NK-92 treated with Interleukin-12 subunit alpha and Interleukin-12 subunit beta, amount 100 ng/mL, for 24 hours (cell line): Measurements from ENCODE around the gene FAM83G.
"Not testable (repeated sequence)": the region's sequence is repeated elsewhere in the genome, so short reads cannot be mapped to it uniquely, and the experiment has no call there.

Source experiments
- DNase-seq: peaks from one replicate; lab custom pipeline; 2025; lab: John Stamatoyannopoulos, UW

FAM83G gene, protein sequence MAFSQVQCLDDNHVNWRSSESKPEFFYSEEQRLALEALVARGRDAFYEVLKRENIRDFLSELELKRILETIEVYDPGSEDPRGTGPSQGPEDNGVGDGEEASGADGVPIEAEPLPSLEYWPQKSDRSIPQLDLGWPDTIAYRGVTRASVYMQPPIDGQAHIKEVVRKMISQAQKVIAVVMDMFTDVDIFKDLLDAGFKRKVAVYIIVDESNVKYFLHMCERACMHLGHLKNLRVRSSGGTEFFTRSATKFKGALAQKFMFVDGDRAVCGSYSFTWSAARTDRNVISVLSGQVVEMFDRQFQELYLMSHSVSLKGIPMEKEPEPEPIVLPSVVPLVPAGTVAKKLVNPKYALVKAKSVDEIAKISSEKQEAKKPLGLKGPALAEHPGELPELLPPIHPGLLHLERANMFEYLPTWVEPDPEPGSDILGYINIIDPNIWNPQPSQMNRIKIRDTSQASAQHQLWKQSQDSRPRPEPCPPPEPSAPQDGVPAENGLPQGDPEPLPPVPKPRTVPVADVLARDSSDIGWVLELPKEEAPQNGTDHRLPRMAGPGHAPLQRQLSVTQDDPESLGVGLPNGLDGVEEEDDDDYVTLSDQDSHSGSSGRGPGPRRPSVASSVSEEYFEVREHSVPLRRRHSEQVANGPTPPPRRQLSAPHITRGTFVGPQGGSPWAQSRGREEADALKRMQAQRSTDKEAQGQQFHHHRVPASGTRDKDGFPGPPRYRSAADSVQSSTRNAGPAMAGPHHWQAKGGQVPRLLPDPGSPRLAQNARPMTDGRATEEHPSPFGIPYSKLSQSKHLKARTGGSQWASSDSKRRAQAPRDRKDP

DNA sequence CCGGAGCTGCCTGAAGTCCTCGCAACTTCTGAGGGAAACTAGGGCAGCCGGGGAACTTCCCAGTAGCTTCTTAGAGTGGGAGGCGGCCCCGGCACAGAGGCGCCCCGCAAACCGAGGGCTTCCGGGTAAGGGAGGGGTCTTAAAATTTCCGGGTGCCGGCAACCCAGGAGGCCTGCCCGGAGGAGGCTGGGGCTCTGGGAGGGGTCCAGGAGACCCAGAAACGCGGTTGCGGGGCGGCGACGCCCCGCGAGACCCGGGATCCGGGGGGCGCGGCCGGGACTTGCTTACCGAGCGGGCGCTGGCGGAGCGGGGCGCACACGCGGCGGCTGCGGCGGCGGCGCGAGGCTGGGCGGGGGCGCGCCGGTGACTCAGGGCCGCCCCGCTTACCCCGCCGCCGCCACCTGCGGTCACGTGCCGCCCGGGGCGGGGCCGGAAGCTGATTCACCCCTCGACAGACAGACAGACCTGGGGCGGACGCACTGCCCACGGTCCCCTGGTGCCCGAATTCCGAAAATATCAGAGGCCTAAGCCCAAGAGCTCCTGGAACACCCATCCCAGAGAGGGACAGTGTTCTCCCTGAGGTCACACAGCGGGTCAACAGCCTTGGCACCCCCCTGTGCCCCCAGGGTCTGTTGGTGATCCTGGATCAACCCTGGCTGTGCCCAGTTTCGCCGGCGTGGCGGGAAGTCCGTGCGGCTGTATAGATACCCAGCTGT, at the start of gene FAM83G:
Gene FAM83G, minus strand, starts transcription at position 344 of the 716 bp plus-strand sequence. CDS start 723 bp downstream, outside the sequence.
- no peak for DNase-seq

DNA sequence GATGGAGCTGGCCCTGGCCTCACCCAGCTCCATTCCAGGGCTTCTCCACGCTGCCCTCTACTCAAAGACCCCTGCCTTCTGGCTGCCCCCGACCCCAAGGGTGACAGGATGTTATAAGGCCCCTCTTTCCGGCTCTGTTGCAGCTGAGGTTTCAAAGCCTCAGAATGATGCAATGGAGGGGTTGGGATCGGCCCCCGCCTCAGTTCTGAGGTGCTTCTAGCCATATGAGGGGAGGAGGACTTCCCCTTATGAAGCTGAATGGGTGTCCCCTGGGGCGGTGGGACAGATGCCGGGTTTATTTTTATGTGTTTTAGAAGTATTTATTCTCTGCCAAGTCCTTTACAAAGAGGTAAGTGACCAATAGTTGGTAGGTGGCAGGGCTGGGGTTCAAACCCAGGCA, 44.3 kb upstream of the FAM83G start:
- not testable (repeated sequence) for DNase-seq

DNA sequence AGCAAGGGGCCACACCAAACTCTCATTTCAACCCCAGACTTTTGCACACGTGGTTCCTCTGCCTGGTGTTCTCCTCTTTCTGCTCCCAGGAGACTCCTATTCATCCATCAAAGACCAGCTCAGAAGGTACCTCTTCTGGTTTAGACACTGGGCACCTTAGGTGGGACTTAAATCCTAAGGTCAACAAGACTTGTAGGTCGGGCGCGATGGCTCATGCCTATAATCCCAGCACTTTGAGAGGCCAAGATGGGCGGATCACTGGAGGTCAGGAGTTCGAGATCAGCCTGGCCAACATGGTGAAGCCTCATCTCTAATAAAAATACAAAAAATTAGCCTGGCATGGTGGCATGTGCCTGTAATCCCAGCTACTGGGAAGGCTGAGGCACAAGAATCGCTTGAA, 42.9 kb upstream of the FAM83G start:
- DNase-seq = not testable (repeated sequence)

DNA sequence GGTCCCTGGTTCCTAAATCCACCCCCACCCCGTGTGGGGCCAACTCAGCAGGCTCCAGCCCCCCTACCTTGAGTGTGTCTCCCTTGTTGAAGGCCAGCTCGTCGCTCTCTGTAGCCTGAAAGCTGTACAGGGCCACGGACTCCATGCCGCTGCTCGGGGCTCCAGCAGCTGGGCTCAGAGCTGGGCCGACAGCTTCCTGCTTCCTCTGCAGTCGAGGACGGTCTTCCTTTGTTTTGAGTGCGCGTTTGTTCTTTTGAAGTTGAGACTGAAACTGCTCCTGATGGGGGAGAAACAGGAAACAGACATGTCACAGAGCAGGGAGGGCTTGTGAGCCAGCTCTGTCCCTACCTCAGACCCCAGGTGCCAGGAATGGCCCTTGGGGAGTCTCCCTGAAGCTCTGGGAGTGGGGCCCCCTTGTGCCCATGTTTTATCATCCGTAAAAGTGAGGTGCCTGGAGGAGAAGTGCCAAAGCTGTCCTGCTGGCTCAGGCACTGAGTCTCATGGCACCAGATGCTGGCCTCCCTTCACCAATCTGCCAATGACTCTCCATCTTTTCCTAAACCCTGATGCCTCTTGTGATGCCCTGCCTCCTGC, 42.3 kb upstream of the FAM83G start, which contains the start of gene GRAP:
Gene GRAP, minus strand, starts transcription at position 176 of the 594 bp plus-strand sequence. Its CDS starts 31 bp downstream, at position 145.
- DNase-seq = not testable (repeated sequence)

DNA sequence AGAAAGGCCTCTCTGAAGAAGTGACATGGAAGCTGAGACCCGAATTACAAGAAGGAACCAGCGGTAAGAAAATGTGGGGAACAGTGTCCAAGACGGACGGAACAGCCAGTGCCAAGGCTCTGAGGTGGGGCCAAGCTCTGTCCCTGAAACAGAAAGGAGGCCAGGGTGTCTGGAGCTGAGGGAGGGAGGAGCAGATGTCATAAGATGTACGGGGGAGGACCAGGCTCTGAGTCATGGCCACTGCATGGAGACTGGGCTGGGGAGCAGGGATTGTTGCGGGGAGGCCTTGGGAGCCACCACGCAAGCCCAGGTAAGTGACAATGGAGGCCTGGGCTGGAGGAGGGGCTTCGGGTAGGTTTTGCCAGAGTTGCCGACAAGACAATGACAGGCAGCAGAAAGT, 40.1 kb upstream of the FAM83G start:
- DNase-seq = not testable (repeated sequence)

DNA sequence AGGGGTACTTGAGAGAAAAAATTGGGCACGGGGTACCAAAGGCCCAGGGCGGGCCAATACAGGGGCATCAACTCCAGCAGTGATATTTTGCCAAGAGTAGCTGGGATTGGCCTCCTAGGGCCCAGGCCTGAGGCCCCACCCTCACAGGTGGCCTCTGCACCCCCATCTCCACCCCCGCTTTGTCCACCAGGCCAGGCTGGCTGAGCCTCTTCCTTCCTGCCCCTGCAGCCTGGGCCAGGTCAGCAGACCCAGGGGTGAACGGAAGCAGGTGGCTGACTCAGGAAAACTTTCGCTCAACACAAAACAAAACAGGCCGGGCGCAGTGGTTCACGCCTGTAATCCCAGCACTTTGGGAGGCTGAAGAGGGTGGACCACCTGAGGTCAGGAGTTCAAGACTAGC, 38.5 kb upstream of the FAM83G start:
- DNase-seq = not testable (repeated sequence)

DNA sequence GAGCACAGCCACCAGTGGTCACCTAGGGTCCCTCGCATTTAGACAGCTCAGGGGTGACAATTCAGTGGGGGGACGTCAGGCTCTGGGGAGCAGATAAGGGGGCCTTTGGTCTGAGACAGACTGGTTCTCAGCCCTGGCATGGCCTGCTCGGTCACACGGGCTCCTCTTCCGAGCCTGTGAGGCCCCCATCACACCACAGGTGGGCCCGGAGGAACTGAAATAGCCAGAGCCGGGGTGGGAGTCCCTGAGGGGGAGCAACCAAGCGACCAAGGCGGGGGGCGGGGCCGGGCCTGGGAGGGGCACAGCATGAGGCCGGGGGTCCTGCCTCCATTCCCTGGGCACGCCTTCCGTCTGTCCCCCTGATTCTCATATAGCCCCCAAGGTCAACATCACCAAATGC, 37.8 kb upstream of the FAM83G start:
- not testable (repeated sequence) for DNase-seq

DNA sequence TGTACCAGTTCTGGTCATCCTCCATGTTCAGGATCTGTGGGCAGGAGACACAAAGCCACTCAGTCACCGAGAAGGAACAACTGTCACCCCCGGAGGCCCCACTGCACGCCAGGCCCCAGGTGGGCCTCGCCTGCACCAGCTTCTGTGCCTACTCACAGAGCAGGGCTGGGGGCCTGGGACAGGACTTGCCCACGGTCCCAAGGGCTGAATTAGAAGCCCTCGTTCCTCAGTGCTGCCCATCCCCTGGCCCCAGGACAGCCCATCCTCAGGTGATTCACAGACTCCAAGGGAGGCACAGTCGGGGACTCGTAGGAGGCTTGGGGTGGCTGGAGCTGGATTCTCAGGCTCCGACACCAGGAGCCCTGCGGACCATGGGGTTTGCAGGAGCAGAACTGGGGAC, 37.3 kb upstream of the FAM83G start:
- DNase-seq = not testable (repeated sequence)

DNA sequence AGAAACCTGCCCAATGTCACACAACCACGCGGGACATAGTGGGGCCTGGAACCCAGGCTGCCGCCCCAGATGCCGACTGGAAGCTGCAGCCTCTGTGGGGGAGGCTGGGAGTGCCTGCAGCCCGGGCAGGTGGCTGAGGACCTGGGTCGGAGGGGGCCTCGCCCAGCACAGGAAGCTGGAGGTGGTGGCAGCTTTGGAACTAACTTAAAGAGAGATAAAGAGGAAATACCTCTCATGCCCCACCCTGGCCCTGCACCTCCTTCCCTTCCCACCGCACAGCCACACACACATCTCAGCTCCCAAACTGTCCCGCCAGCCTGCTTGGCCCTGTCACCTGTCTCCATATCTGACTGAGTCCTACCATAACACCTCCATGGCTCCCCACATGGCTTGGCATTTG, 35.8 kb upstream of the FAM83G start:
- not testable (repeated sequence) for DNase-seq

DNA sequence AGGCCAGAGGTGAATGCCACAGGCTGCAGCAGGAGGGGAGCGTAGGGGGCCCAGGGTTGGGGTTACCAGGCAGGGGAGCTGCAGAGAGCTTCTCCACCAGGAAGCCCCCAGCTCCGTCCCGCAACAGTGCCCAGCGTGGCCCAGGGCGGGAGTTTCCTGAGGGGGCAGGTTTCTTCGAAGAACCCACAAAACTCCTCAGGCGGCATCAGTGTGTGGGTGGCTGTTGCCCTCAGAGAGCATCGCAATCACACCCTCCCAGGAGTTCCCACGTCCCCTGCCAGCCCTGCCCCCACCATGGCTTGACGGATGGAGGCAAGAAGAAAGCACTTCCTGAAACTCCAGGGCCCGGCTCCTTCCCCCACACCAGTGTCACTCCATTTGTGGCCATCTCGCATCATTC, 34.2 kb upstream of the FAM83G start:
- DNase-seq = not testable (repeated sequence)

DNA sequence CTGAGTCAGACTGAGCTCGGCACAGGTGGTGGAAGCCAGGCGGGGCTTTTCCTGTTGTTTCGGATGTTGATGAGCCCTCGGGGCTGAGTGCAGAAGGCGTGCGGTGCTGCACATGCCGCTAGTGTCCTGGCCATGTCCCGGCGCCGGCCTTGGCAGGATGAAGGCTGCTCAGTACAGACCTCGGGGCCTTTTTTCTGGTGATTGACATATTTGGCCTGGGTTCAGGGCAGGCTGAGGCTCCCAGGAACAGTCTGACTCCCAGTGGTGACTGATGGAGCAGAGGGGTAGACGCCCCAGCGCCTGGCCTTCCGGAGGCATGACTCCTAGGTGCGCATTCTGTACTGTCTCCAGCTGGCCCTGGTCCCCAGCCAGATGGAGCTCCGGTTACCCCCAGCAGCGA, 33.4 kb upstream of the FAM83G start:
- DNase-seq = not testable (repeated sequence)

DNA sequence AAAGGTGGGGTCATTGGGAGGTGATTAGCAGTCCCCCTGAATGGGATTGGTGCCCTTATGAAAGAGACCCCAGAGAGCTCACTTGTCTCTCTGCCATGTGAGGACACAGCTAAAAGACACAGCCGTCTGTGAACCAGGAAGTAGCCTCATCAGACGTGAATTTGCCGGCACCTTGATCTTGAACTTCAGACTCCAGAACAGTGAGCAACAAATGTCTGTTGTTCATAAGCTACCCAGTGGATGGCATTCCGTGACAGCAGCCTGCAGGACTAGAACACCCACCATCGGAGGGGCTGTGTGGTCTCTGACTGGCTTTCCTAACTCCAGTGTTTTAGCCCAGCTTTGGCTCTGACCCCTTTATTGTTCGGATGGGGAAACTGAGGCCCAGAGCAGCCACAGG, 33.0 kb upstream of the FAM83G start:
- not testable (repeated sequence) for DNase-seq

DNA sequence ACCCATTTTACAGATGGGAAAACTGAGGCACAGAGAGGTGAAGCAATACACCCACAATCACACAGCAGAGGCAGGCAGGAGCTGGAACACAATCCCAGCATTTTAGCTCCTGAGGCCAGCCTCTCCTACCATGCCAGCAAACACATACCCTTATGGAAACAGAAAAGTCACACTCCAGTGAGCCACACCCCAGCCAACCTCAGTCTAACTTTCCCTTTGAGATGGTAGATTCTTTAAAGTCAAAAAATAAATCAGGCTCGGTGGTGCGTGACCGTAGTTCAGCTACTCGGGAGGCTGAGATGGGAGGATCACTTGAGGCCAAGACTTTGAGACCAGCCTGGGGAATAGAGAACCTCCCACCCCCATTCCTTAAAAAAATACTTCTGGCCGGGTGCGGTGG, 31.6 kb upstream of the FAM83G start:
- not testable (repeated sequence) for DNase-seq

DNA sequence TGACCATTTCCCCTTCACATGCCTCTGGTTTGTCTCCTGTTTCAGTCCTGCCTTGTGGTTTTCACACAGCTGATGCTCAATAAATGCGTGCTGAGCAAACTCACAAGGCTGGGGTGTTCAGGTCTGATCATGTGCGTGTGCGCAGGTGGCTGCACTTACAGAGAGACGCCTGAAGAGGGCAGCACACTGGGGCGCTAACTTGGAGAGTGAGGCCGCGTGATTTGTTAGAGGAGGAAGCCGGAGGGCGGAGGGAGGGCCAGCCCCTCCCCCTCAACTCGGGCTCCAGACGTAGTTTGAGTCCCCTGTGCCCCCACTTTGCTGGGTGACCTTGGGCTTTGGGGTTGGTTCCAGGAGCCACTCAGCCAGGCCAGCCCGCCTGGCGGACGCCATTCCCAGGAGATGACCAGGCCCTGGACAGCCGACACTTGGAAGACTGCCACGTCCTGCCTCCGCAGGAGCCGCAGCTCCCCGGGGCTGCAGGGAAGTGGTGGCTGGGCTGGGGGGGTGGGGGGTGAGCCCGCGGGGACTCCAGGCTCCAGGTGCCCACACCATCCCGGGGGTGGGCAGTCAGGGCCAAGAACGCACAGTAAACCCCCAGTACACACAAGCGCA, 27.9 kb upstream of the FAM83G start:
- not testable (repeated sequence) for DNase-seq

DNA sequence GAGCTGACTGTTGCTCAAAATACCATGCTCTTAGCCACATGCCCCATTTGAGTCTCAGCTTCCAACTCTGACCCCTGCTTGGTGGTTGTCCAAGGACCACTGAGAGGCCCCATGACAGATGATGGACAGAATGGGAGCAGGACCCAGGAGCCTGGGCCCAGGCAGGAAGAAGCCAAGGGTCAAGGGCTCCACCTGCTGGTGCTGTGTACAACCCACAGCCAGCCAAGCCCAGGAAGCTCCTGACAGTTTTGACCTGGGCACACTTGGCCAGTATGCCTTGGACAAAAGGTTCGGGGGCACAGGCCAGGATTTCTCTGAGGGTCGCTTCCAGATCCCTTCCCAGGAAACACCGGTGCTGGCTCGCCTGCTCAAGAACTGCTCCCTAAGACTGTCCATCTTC, 27.2 kb upstream of the FAM83G start:
- DNase-seq = not testable (repeated sequence)

DNA sequence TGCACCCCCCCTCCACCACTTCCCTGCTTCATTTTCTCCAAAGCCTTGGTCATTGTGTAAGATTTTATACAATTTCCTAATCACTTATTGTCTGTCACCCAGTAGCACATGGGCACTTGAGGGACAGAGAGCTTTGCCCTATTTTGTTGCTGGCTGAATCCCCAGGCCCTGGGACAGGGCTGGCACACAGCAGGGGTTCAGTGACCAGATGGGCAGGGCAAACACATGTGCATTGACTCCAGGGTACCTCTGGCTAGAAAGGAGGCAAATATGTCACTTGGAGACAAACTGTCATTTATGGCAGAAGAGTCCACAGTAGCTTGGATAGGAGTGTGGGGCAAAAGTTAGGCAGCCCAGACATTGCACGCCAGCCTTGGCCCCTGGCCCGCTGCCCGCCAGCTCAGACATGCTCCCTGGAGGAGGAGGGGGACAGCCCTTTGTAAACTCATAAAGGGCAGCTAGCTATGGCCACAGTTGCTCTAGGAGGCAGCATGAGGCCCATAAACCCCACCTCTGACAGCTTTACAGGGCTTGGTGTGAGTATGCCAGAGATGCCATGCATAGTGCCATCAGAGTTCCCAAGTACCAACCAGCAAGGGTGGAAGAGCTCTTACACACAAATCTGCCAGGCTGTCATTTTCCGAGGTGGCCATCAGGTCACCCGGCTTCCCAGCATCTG, 26.3 kb upstream of the FAM83G start:
- DNase-seq = not testable (repeated sequence)

DNA sequence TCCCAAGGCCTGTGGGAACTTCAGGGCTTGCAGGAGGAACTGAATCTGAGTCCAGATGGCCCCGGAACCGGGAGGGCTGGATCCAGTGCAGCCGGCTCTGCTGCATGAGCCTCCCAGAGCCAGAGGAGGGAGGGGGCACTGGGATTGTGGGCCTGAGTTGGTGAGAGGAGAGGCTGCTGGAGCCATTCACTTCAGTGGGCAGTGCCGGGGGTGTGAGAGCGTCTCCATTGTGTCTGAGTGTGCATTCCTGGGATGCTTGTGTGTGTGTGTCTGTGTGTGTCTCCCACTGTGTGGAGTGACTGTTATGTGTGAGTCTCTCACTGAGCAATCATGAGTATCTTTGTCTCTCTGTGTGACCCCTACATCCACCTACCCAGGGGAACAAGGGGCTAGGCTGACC, 25.2 kb upstream of the FAM83G start:
- DNase-seq = not testable (repeated sequence)

DNA sequence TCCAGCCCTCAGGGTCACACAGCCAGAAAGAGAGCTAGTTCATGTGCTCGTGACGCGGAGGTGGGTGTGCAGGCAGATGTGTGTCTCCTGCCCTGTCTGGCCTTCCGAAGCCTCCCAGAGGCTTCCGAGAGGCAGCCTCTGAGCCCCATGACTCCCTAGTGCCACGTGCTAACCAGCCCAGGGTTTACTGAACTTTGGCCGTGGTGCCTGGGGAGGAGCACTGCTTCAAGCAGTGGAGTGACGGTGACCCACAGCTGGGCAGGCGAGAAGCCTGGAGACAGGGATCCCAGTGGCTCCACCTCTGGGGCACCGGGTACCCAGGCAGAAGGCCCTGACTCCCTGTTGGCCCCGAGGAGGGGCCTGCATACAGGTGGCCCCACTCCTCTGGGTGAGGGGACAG, 24.1 kb upstream of the FAM83G start:
- not testable (repeated sequence) for DNase-seq

DNA sequence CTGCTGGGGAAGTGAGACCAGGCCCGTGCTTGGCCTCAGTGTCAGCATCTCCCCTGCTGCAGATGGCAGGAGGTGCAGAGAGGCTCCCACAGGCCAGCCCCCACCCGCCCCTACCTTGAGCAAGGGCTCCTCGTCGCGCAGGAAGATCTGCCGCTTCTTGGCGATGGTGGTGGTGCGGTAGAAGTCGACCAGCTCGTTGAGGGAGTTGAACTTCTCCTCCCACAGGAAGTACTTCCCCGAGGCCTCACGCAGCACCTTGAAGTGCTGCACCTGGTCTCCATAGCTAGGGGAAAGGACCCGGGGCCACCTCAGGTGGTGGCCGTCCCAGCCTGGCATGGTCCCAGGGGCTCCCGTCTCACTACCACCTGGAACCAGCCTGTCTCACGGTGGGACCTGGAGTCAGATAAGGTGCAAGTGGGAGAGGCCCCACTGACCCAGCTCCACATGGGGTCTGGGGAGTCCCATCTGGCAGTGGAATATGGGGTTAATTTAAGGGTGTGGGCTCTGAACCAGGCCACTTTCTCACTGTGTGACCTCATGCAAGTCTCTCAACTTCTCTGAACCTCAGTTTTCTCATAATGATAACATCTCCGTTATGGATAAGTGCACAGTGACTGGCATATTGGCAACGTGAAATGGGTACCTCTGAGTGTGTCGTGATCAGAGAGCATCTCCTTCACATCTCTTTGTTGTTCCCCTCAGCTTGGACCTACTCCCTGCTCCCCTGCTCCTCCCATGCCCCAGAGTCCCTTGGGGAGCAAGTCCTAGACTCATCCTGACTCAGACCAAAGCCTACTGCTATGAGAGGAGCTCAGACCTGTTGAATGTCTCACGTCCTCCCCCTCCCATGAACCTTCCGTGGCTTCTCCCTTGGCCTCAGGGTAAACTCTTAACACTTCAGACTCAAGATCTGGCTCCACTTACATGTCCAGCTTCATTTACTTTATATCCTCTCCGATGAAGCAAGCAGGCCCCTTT, 19.8 kb upstream of the FAM83G start:
- DNase-seq = no peak
